GM23338 (cell line): ENCODE measurements around the gene FYN. TPM values are rescaled to one million over a fixed set of nuclear protein-coding genes. Genes with fewer than 3 reads are reported as not detected.

Source experiments
- ATAC-seq: fragments of 200-7000 bp; cut with Tn5 transposase; 3 replicates; pipeline ENCODE4 v1.9.1; 2020
- DNase-seq: peaks from one replicate; pipeline ENCODE4 v3.0.0-alpha.2; 2015; ENCODE audit warnings: low spot score
- H2AFZ ChIP-seq: fragments of 200-600 bp; sonication (generic); 2 replicates; pipeline ENCODE4 v1.8.0; 2016; ENCODE audit warnings: antibody characterized with exemption, mild to moderate bottlenecking, moderate library complexity
- H3F3A ChIP-seq: fragments of 200-600 bp; sonication (generic); replicated peaks from 2 replicates; pipeline ENCODE4 v1.8.0; 2017; ENCODE audit warnings: antibody characterized with exemption, mixed run types, low read depth
- H3K27ac ChIP-seq: fragments of 200-600 bp; sonication (generic); 2 replicates; pipeline ENCODE4 v1.6.1; 2016; ENCODE audit warnings: low read depth
- H3K27me3 ChIP-seq: fragments of 200-600 bp; sonication (generic); 2 replicates; pipeline ENCODE4 v1.8.0; 2016; ENCODE audit warnings: mild to moderate bottlenecking, mixed run types, moderate library complexity; ENCODE audit not compliant: insufficient read depth
- H3K36me3 ChIP-seq: fragments of 200-600 bp; sonication (generic); 2 replicates; pipeline ENCODE4 v1.8.0; 2016; ENCODE audit warnings: mild to moderate bottlenecking; ENCODE audit not compliant: insufficient read depth
- H3K4me1 ChIP-seq: fragments of 200-600 bp; sonication (generic); 2 replicates; pipeline ENCODE4 v1.8.0; 2016; ENCODE audit warnings: mild to moderate bottlenecking, moderate library complexity; ENCODE audit not compliant: insufficient read depth
- H3K4me2 ChIP-seq: fragments of 200-600 bp; sonication (generic); 2 replicates; pipeline ENCODE4 v1.7.1; 2017; ENCODE audit warnings: mixed run types
- H3K4me3 ChIP-seq: fragments of 200-600 bp; sonication (generic); 2 replicates; pipeline ENCODE4 v1.6.1; 2016; ENCODE audit warnings: mixed run types
- H3K79me2 ChIP-seq: fragments of 200-600 bp; sonication (generic); replicated peaks from 2 replicates; pipeline ENCODE4 v1.8.0; 2017; ENCODE audit warnings: mild to moderate bottlenecking; ENCODE audit not compliant: insufficient read depth
- H3K9me2 ChIP-seq: fragments of 200-600 bp; sonication (generic); 2 replicates; pipeline ENCODE4 v1.8.0; 2017; ENCODE audit not compliant: insufficient read depth
- H4K20me1 ChIP-seq: fragments of 200-600 bp; sonication (generic); replicated peaks from 2 replicates; pipeline ENCODE4 v1.8.0; 2017; ENCODE audit warnings: mild to moderate bottlenecking; ENCODE audit not compliant: insufficient read depth
- H3K27ac Mint-ChIP-seq: 2 replicates; pipeline ENCODE4 v1.8.0; 2020; ENCODE audit warnings: inconsistent platforms, mild to moderate bottlenecking, moderate library complexity, mixed read lengths
- H3K27me3 Mint-ChIP-seq: 3 replicates; pipeline ENCODE4 v1.8.0; 2022; ENCODE audit warnings: low read depth, mild to moderate bottlenecking, moderate library complexity, mixed read lengths, inconsistent platforms; ENCODE audit not compliant: insufficient read depth, poor library complexity
- H3K36me3 Mint-ChIP-seq: 3 replicates; pipeline ENCODE4 v1.8.0; 2021; ENCODE audit warnings: low read depth, mild to moderate bottlenecking, inconsistent platforms, moderate library complexity, mixed read lengths
- H3K4me1 Mint-ChIP-seq: 3 replicates; pipeline ENCODE4 v1.8.0; 2020; ENCODE audit warnings: mild to moderate bottlenecking, inconsistent platforms, mixed read lengths
- H3K4me3 Mint-ChIP-seq: 3 replicates; pipeline ENCODE4 v1.8.0; 2021; ENCODE audit warnings: moderate library complexity, mild to moderate bottlenecking, inconsistent platforms, mixed read lengths
- H3K9me3 Mint-ChIP-seq: 3 replicates; pipeline ENCODE4 v1.8.0; 2020; ENCODE audit warnings: moderate library complexity, mild to moderate bottlenecking, inconsistent platforms, mixed read lengths
- CREB1 ChIP-seq: fragments of 250-450 bp; sonication (Bioruptor Pico); IDR thresholded peaks from 2 replicates; pipeline ENCODE4 v1.5.0; 2020; ENCODE audit warnings: low read depth, mild to moderate bottlenecking, moderate library complexity
- CTCF ChIP-seq, 2 experiments: fragments of 200-600 bp in 1 of 2; sonication (generic) in 1 of 2; conservative IDR thresholded peaks; 2 replicates each; pipeline versions ENCODE4 v1.5.1 to v1.6.1; 2016 to 2017; ENCODE audit warnings: antibody characterized with exemption in 2 of 2, low read depth in 2 of 2, mild to moderate bottlenecking in 2 of 2, moderate library complexity in 1 of 2
- EZH2 ChIP-seq: fragments of 200-600 bp; sonication (generic); IDR thresholded peaks from one replicate; pipeline ENCODE4 v1.8.0; 2017; ENCODE audit warnings: antibody characterized with exemption, mild to moderate bottlenecking, low read depth; ENCODE audit not compliant: unreplicated experiment
- EZH2phosphoT487 ChIP-seq: fragments of 200-600 bp; sonication (generic); IDR thresholded peaks from one replicate; pipeline ENCODE4 v1.8.1; 2018; ENCODE audit warnings: antibody characterized with exemption; ENCODE audit not compliant: unreplicated experiment
- JUNB ChIP-seq: IDR thresholded peaks from one replicate; pipeline ENCODE4 v1.6.1; 2016; ENCODE audit warnings: antibody characterized with exemption; ENCODE audit not compliant: unreplicated experiment
- NANOG ChIP-seq: IDR thresholded peaks from 2 replicates; pipeline ENCODE4 v1.6.1; 2016; ENCODE audit warnings: antibody characterized with exemption, borderline replicate concordance
- POLR2AphosphoS5 ChIP-seq: IDR thresholded peaks from 2 replicates; pipeline ENCODE4 v1.6.1; 2016; ENCODE audit warnings: antibody characterized with exemption, low read depth
- STAT1 ChIP-seq: IDR thresholded peaks from one replicate; pipeline ENCODE4 v1.6.1; 2016; ENCODE audit warnings: antibody characterized with exemption; ENCODE audit not compliant: unreplicated experiment
- ZNF114 ChIP-seq: fragments of 250-450 bp; sonication (Bioruptor Pico); IDR thresholded peaks from 2 replicates; pipeline ENCODE4 v1.5.0; 2020; ENCODE audit warnings: mild to moderate bottlenecking, moderate library complexity
- ZNF331 ChIP-seq: fragments of 250-450 bp; sonication (Bioruptor Pico); IDR thresholded peaks from 2 replicates; pipeline ENCODE4 v1.5.0; 2020; ENCODE audit warnings: low read depth, mild to moderate bottlenecking, moderate library complexity
- ZNF462 ChIP-seq: fragments of 250-450 bp; sonication (Bioruptor Pico); IDR thresholded peaks from 2 replicates; pipeline ENCODE4 v1.5.0; 2020; ENCODE audit warnings: mild to moderate bottlenecking, moderate library complexity
- polyA plus RNA-seq: library from polyadenylated mRNA; unstranded; fragments of >200 nt; fragmentation: Nextera tagmentation; extraction: Ambion mirVana; gene quantifications from 2 replicates; pipeline ENCODE4 v1.2.1, GENCODE V29; 2016
- total RNA-seq: library from RNA; depleted of rRNA; stranded (reverse); fragments of >200 nt; shearing (Covaris generic); gene quantifications from 2 replicates; pipeline ENCODE4 v1.2.3, GENCODE V29; 2014
- TF ChIP-seq, protein P1 (sequence below): IDR thresholded peaks from one replicate; pipeline ENCODE4 v1.6.1; 2018; ENCODE audit warnings: antibody characterized with exemption; ENCODE audit not compliant: unreplicated experiment
- TF ChIP-seq, protein P2 (sequence below): IDR thresholded peaks from 2 replicates; pipeline ENCODE4 v1.6.1; 2016; ENCODE audit warnings: antibody characterized with exemption

FYN gene
- total and polyA plus RNA-seq, 2 experiments from 2014 or later: 46.8 to 143 TPM

DNA sequence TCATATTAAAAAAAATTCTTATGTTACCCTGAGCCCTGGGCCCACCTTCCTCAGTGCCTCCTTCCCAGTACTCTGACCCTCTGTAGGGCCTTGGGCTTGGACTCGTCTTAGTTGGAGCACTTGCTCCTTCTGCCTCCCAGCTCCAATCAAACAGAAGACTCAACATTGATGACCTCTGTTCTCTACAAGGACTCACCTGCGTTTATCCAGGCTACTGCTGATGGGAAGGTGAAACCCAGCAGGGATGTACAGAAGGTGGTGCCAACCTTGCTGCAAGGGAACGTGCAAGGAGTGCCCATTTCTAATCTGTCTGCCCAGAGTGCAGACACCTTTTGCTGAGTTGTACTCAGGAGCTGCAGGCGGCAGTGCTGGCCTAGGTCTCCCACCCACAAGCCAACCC is 38.9 kb downstream of the FYN start:
- Histone ChIP-seq H3K9me2 (no peaks in the 10 kb centered on the region), H3K4me2 (no peak overlapping the region), H4K20me1 (0 out of 2 replicates have a peak, but pooled peaks cover 3% of the 10 kb centered on the region), H2AFZ (no peak overlapping the region), H3K4me1 (no peaks in the 10 kb centered on the region; the same call in 1 of the 2 replicates), H3K27ac (no peak overlapping the region), H3K4me3 (no peak overlapping the region), H3K79me2 (peaks cover 20% of the 10 kb centered on the region; the same call in 1 of the 2 replicates), H3F3A (no peaks in the 10 kb centered on the region), H3K36me3 (no peaks in the 10 kb centered on the region), H3K27me3 (no peaks in the 10 kb centered on the region)
- TF ChIP-seq JUNB (no peak), ZNF114 (CRISPR knock-in tag) (no peak), ZNF331 (no peak), EZH2phosphoT487 (no peak), NANOG (no peak), EZH2 (no peak), ZNF462 (CRISPR knock-in tag) (no peak), CTCF (conservative IDR thresholded peaks at IDR 0.05; ENCODE audit: low read depth in 2 of 2) (no peak), STAT1 (no peak), CREB1 (no peak), POLR2AphosphoS5 (no peak)
- TF ChIP-seq, protein P1, sequence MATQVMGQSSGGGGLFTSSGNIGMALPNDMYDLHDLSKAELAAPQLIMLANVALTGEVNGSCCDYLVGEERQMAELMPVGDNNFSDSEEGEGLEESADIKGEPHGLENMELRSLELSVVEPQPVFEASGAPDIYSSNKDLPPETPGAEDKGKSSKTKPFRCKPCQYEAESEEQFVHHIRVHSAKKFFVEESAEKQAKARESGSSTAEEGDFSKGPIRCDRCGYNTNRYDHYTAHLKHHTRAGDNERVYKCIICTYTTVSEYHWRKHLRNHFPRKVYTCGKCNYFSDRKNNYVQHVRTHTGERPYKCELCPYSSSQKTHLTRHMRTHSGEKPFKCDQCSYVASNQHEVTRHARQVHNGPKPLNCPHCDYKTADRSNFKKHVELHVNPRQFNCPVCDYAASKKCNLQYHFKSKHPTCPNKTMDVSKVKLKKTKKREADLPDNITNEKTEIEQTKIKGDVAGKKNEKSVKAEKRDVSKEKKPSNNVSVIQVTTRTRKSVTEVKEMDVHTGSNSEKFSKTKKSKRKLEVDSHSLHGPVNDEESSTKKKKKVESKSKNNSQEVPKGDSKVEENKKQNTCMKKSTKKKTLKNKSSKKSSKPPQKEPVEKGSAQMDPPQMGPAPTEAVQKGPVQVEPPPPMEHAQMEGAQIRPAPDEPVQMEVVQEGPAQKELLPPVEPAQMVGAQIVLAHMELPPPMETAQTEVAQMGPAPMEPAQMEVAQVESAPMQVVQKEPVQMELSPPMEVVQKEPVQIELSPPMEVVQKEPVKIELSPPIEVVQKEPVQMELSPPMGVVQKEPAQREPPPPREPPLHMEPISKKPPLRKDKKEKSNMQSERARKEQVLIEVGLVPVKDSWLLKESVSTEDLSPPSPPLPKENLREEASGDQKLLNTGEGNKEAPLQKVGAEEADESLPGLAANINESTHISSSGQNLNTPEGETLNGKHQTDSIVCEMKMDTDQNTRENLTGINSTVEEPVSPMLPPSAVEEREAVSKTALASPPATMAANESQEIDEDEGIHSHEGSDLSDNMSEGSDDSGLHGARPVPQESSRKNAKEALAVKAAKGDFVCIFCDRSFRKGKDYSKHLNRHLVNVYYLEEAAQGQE: no peak
- TF ChIP-seq, protein P2, sequence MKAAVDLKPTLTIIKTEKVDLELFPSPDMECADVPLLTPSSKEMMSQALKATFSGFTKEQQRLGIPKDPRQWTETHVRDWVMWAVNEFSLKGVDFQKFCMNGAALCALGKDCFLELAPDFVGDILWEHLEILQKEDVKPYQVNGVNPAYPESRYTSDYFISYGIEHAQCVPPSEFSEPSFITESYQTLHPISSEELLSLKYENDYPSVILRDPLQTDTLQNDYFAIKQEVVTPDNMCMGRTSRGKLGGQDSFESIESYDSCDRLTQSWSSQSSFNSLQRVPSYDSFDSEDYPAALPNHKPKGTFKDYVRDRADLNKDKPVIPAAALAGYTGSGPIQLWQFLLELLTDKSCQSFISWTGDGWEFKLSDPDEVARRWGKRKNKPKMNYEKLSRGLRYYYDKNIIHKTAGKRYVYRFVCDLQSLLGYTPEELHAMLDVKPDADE: no peak
- ATAC-seq (no peak), DNase-seq (no peak)
- Mint-ChIP-seq H3K9me3 (no peaks in the 10 kb centered on the region), H3K4me3 (no peak overlapping the region), H3K27me3 (peaks cover 4% of the 10 kb centered on the region), H3K36me3 (peaks cover 3% of the 10 kb centered on the region; the same call in 2 of the 3 replicates), H3K27ac (no peak overlapping the region), H3K4me1 (peaks cover 17% of the 10 kb centered on the region)
